ENCODE data around the gene PDIA6. TPM values are rescaled to one million over a fixed set of nuclear protein-coding genes. Genes with fewer than 3 reads are reported as not detected.
"Not testable (repeated sequence)": the region's sequence is repeated elsewhere in the genome, so short reads cannot be mapped to it uniquely, and the experiment has no call there.

Gene PDIA6
- total RNA-seq, 1 experiment from 2014 or later, result 271 TPM

DNA sequence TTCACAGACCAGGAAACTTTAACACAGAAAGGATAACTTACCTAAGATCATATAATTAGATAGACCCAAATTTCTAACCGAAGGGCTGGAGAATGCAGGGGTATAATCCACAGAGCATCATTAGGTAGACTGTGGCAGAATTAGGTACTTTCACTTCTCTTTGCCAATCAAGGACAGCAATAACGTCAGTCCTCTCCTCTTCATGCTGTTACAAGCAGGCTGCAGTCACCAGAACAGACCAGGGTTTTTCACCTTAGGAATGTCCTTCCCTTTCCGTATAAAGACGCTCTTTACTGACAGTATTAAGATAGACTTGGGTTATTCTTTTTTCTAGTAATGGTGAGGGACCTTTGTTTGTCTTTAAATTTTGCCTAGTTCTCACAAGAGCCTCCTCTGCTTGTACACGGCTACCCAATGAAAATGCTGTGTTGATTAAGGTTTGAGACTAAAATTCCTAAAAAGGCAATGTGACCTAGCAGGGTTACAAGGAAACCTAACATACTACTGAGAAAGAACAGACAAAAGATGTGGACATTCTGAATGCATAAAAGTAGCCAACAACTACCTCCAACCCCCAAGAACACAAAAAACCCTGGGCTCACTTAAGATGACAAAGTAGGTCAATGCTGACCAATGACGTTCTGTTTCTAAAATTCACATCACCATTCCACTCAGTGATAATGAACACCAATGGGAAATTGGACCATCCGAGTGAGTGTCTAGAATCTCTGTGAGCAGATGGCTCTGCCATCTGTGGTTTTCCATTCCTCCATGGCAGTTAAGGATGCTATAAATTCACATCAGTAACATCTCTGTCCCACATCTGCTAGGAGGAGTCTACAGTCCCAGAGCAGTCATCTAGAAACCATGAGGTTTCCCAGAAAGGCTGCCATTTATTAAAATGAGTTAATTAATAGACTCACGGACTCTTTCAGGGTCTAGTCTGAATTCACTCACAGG is 2.1 kb downstream of the PDIA6 start:
- TF ChIP-seq TCF7L2 (IDR thresholded peaks at IDR 0.05; ENCODE audit: low read depth, low read length), result no peak
- no peak for TF ChIP-seq SIN3A (IDR thresholded peaks at IDR 0.05; ENCODE audit: borderline replicate concordance, insufficient read depth, low read depth, low read length)
- TF ChIP-seq POLR2AphosphoS5 (IDR thresholded peaks at IDR 0.05; ENCODE audit: low read depth, low read length), result no peak
- no peak for ATAC-seq
- H3K27ac ChIP-seq (ENCODE audit: low read length), result peak overlapping the region; percentile 89
- peak overlapping the region; percentile 60 to 88 for H3K4me3 ChIP-seq (ENCODE audit: low read depth in 2 of 2, low read length in 2 of 2)
- BruUV-seq (replicated peaks), result TSS peak; percentile 71
- H3K4me1 ChIP-seq (ENCODE audit: control insufficient read depth, insufficient read depth, low read length), result peaks cover 20% of the 10 kb centered on the region
- ChIA-PET POLR2A (no interaction called here), CTCF (no interaction called here)
- H3K27me3 ChIP-seq (ENCODE audit: control insufficient read depth, insufficient read depth, low read length), result no peaks in the 10 kb centered on the region
- intact Hi-C loops (cut with micrococcal nuclease; ENCODE audit: unreplicated experiment) (no loop called here), in situ Hi-C loops (cut with HindIII; ENCODE audit: low pct_unique_long_range_greater_than_20kb, low sequenced_read_pairs) (no loop called here)
- peaks cover 5% of the 10 kb centered on the region for H3K36me3 ChIP-seq (ENCODE audit: control insufficient read depth, insufficient read depth, low read length)
- H3K9me3 ChIP-seq (ENCODE audit: control insufficient read depth, insufficient read depth, low read depth, low read length), result no peaks in the 10 kb centered on the region
- DNase-seq (ENCODE audit: low read depth, low spot score), result no peak

DNA sequence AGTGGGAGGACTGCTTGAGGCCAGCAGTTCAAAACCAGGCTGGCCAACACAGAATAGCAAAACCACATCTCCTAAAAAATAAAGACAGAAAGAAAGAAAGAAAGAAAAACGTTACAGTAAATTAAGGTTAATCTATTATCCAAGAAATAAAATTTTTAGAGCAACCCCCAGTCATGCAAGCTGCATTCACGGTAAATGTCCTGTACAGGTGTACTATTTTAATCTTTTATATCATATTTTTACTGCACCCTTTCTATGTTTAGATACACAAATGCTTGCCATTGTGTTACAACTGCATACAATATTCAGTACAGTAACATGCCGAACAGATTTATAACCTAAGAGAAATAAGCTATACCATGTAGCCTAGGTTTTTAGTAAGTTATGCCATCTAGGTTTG is 6.0 kb downstream of the PDIA6 start:
- TF ChIP-seq, protein P1, sequence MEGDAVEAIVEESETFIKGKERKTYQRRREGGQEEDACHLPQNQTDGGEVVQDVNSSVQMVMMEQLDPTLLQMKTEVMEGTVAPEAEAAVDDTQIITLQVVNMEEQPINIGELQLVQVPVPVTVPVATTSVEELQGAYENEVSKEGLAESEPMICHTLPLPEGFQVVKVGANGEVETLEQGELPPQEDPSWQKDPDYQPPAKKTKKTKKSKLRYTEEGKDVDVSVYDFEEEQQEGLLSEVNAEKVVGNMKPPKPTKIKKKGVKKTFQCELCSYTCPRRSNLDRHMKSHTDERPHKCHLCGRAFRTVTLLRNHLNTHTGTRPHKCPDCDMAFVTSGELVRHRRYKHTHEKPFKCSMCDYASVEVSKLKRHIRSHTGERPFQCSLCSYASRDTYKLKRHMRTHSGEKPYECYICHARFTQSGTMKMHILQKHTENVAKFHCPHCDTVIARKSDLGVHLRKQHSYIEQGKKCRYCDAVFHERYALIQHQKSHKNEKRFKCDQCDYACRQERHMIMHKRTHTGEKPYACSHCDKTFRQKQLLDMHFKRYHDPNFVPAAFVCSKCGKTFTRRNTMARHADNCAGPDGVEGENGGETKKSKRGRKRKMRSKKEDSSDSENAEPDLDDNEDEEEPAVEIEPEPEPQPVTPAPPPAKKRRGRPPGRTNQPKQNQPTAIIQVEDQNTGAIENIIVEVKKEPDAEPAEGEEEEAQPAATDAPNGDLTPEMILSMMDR (IDR thresholded peaks at IDR 0.05), result no peak
- TF ChIP-seq, protein P2, sequence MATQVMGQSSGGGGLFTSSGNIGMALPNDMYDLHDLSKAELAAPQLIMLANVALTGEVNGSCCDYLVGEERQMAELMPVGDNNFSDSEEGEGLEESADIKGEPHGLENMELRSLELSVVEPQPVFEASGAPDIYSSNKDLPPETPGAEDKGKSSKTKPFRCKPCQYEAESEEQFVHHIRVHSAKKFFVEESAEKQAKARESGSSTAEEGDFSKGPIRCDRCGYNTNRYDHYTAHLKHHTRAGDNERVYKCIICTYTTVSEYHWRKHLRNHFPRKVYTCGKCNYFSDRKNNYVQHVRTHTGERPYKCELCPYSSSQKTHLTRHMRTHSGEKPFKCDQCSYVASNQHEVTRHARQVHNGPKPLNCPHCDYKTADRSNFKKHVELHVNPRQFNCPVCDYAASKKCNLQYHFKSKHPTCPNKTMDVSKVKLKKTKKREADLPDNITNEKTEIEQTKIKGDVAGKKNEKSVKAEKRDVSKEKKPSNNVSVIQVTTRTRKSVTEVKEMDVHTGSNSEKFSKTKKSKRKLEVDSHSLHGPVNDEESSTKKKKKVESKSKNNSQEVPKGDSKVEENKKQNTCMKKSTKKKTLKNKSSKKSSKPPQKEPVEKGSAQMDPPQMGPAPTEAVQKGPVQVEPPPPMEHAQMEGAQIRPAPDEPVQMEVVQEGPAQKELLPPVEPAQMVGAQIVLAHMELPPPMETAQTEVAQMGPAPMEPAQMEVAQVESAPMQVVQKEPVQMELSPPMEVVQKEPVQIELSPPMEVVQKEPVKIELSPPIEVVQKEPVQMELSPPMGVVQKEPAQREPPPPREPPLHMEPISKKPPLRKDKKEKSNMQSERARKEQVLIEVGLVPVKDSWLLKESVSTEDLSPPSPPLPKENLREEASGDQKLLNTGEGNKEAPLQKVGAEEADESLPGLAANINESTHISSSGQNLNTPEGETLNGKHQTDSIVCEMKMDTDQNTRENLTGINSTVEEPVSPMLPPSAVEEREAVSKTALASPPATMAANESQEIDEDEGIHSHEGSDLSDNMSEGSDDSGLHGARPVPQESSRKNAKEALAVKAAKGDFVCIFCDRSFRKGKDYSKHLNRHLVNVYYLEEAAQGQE (IDR thresholded peaks at IDR 0.05; ENCODE audit: insufficient read depth in 1 of 2, low read depth in 2 of 2, low read length in 1 of 2), result no peak
- TF ChIP-seq SIN3A (IDR thresholded peaks at IDR 0.05; ENCODE audit: borderline replicate concordance, insufficient read depth, low read depth, low read length) (no peak), POLR2AphosphoS5 (IDR thresholded peaks at IDR 0.05; ENCODE audit: low read depth, low read length) (no peak), TCF7L2 (IDR thresholded peaks at IDR 0.05; ENCODE audit: low read depth, low read length) (no peak)
- ATAC-seq (no peak), DNase-seq (ENCODE audit: low read depth, low spot score) (no peak)
- in situ Hi-C loops (cut with HindIII; ENCODE audit: low pct_unique_long_range_greater_than_20kb, low sequenced_read_pairs) (no loop called here), intact Hi-C loops (cut with micrococcal nuclease; ENCODE audit: unreplicated experiment) (no loop called here)
- no TSS peak for BruUV-seq (replicated peaks)
- Histone ChIP-seq H3K4me3 (ENCODE audit: low read depth in 2 of 2, low read length in 2 of 2) (no peak overlapping the region), H3K4me1 (ENCODE audit: control insufficient read depth, insufficient read depth, low read length) (peaks cover 13% of the 10 kb centered on the region), H3K36me3 (ENCODE audit: control insufficient read depth, insufficient read depth, low read length) (peaks cover 8% of the 10 kb centered on the region), H3K27me3 (ENCODE audit: control insufficient read depth, insufficient read depth, low read length) (no peaks in the 10 kb centered on the region), H3K27ac (ENCODE audit: low read length) (no peak overlapping the region), H3K9me3 (ENCODE audit: control insufficient read depth, insufficient read depth, low read depth, low read length) (no peaks in the 10 kb centered on the region)
- POLR2A ChIA-PET, result no interaction called here
- CTCF ChIA-PET, result interaction anchor here (0.7 kb wide), 1 partner anchor 86 kb away, joined by 5 read pairs; no protein-coding TSS in a partner anchor

DNA sequence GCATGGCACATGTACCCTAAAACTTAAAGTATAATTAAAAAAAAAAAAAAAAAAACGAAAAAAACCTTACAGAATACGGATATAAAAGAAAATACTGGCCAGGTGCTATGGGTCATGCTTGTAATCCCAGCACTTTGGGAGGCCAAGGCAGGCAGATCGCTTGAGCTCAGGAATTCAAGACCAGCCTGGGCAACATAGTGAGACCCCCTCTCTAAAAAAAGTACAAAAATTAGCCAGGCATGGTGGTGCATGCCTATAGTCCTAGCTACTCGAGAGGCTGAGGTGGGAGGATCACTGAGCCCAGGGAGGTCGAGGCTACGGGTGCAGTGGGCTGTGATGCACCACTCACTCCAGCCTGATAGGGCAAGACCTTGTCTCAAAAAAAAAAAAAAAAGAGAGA is 6.6 kb downstream of the PDIA6 start:
- DNase-seq (ENCODE audit: low read depth, low spot score); H3K4me3 ChIP-seq (ENCODE audit: low read depth in 2 of 2, low read length in 2 of 2); BruUV-seq (replicated peaks); H3K27me3 ChIP-seq (ENCODE audit: control insufficient read depth, insufficient read depth, low read length); in situ Hi-C loops (cut with HindIII; ENCODE audit: low pct_unique_long_range_greater_than_20kb, low sequenced_read_pairs); H3K27ac ChIP-seq (ENCODE audit: low read length); POLR2A ChIA-PET; intact Hi-C loops (cut with micrococcal nuclease; ENCODE audit: unreplicated experiment); H3K9me3 ChIP-seq (ENCODE audit: control insufficient read depth, insufficient read depth, low read depth, low read length); ATAC-seq: not testable (repeated sequence)
- CTCF ChIA-PET, result interaction anchor here (0.7 kb wide), 1 partner anchor 85 kb away, joined by 5 read pairs; no protein-coding TSS in a partner anchor
- peaks cover 11% of the 10 kb centered on the region; the same call in 1 of the 2 replicates for H3K36me3 ChIP-seq (ENCODE audit: control insufficient read depth, insufficient read depth, low read length)
- H3K4me1 ChIP-seq (ENCODE audit: control insufficient read depth, insufficient read depth, low read length), result peaks cover 12% of the 10 kb centered on the region
